GM06990 (cell line): ENCODE results near the gene ESRRB.
A peak's percentile ranks its signal among the peaks of the same experiment; 100 is the strongest.

Source experiments
- DNase-seq: peaks from one replicate; pipeline ENCODE4 v3.0.0-alpha.2; 2011; ENCODE audit not compliant: insufficient read length; ENCODE audit errors: extremely low read depth
- H3K27me3 ChIP-seq: replicated peaks from 2 replicates; pipeline ENCODE4 v1.6.0; 2011; ENCODE audit warnings: low read length; ENCODE audit not compliant: control insufficient read depth, insufficient read depth
- H3K36me3 ChIP-seq: 2 replicates; pipeline ENCODE4 v1.5.1; 2011; ENCODE audit warnings: low read length; ENCODE audit not compliant: control insufficient read depth, insufficient read depth
- H3K4me3 ChIP-seq: replicated peaks from 2 replicates; pipeline ENCODE4 v1.5.1; 2011; ENCODE audit warnings: low read depth, mild to moderate bottlenecking, control low read depth, low read length
- TF ChIP-seq, protein P1 (sequence below): IDR thresholded peaks from 2 replicates; pipeline ENCODE4 v1.5.1; 2011; ENCODE audit warnings: low read length, control low read depth, mild to moderate bottlenecking, inconsistent platforms; ENCODE audit not compliant: insufficient read depth, poor library complexity, severe bottlenecking

ESRRB gene

GRCh38 chr14:76385435-76385834 lies 9.5 kb downstream of the ESRRB start:
- H3K27me3 ChIP-seq = no peaks in the 10 kb centered on the region

GRCh38 chr14:76386944-76387782 lies 11.2 kb downstream of the ESRRB start:
- TF ChIP-seq, protein P1, sequence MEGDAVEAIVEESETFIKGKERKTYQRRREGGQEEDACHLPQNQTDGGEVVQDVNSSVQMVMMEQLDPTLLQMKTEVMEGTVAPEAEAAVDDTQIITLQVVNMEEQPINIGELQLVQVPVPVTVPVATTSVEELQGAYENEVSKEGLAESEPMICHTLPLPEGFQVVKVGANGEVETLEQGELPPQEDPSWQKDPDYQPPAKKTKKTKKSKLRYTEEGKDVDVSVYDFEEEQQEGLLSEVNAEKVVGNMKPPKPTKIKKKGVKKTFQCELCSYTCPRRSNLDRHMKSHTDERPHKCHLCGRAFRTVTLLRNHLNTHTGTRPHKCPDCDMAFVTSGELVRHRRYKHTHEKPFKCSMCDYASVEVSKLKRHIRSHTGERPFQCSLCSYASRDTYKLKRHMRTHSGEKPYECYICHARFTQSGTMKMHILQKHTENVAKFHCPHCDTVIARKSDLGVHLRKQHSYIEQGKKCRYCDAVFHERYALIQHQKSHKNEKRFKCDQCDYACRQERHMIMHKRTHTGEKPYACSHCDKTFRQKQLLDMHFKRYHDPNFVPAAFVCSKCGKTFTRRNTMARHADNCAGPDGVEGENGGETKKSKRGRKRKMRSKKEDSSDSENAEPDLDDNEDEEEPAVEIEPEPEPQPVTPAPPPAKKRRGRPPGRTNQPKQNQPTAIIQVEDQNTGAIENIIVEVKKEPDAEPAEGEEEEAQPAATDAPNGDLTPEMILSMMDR = peak; percentile 99
- Histone ChIP-seq H3K4me3 (no peak overlapping the region), H3K36me3 (no peaks in the 10 kb centered on the region), H3K27me3 (no peaks in the 10 kb centered on the region)
- peak; percentile 25 for DNase-seq

More at GRCh38 chr14:76385435-76385834, 9.5 kb downstream of the ESRRB start:
- TF ChIP-seq, protein P1 = no peak
- Histone ChIP-seq H3K36me3 (no peaks in the 10 kb centered on the region), H3K4me3 (no peak overlapping the region)
- DNase-seq = no peak

- H3K4me3 ChIP-seq = no peak overlapping the region
- DNase-seq = no peak
- no peaks in the 10 kb centered on the region for H3K27me3 ChIP-seq
- TF ChIP-seq, protein P1 = no peak
- H3K36me3 ChIP-seq = no peaks in the 10 kb centered on the region
Measured at GRCh38 chr14:76389841-76390240, 13.9 kb downstream of the ESRRB start.

- DNase-seq = no peak
- TF ChIP-seq, protein P1 = no peak
- no peak overlapping the region for H3K4me3 ChIP-seq
- H3K36me3 ChIP-seq = no peaks in the 10 kb centered on the region
- H3K27me3 ChIP-seq = no peaks in the 10 kb centered on the region; the same call in 1 of the 2 replicates
Measured at GRCh38 chr14:76390621-76391020, 14.7 kb downstream of the ESRRB start.

- TF ChIP-seq, protein P1 = no peak
- Histone ChIP-seq H3K27me3 (no peaks in the 10 kb centered on the region; the same call in 1 of the 2 replicates), H3K4me3 (no peak overlapping the region), H3K36me3 (no peaks in the 10 kb centered on the region)
- no peak for DNase-seq
Measured at GRCh38 chr14:76391981-76392690, 16.2 kb downstream of the ESRRB start.
